Activated T-helper 2 cell treated with anti-CD3 and anti-CD28 coated beads, Interferon-gamma antibody, Interleukin-2, Interleukin-4, amounts not matched to agents 10 μg/mL and 5 μg/mL and 100 μg/mL, durations not matched to agents 14 hours and 24 hours and 36 hours (primary cell): ENCODE measurements around the gene ELAVL1. TPM values are rescaled to one million over a fixed set of nuclear protein-coding genes. Genes with fewer than 3 reads are reported as not detected.

ENCODE experiments used
- DNase-seq: peaks from one replicate; pipeline ENCODE4 v3.0.0; 2021; ENCODE audit warnings: low spot score
- H3K27ac Mint-ChIP-seq: one replicate; pipeline ENCODE4 v1.8.0; 2021; ENCODE audit warnings: mixed read lengths
- H3K27me3 Mint-ChIP-seq: one replicate; pipeline ENCODE4 v1.8.0; 2021; ENCODE audit warnings: low read depth, mixed read lengths
- H3K36me3 Mint-ChIP-seq: one replicate; pipeline ENCODE4 v1.8.0; 2021; ENCODE audit warnings: low read depth, mixed read lengths
- H3K4me1 Mint-ChIP-seq: one replicate; pipeline ENCODE4 v1.8.0; 2021; ENCODE audit warnings: low read depth, mixed read lengths
- H3K4me3 Mint-ChIP-seq: one replicate; pipeline ENCODE4 v1.8.0; 2021; ENCODE audit warnings: low read depth, mild to moderate bottlenecking, moderate library complexity, mixed read lengths
- H3K9me3 Mint-ChIP-seq: one replicate; pipeline ENCODE4 v1.8.0; 2021; ENCODE audit warnings: mixed read lengths
- intact Hi-C: fragments of 100-400 bp; cut with micrococcal nuclease; formaldehyde crosslinking; loops from one replicate; pipeline ENCODE4 v1.15.1; 2023
- total RNA-seq: library from RNA; stranded (reverse); gene quantifications from 2 replicates; pipeline ENCODE4 v1.2.3, GENCODE V29; 2022

The ELAVL1 gene
- total RNA-seq, 1 donor from 2014 or later: 184 TPM

DNA sequence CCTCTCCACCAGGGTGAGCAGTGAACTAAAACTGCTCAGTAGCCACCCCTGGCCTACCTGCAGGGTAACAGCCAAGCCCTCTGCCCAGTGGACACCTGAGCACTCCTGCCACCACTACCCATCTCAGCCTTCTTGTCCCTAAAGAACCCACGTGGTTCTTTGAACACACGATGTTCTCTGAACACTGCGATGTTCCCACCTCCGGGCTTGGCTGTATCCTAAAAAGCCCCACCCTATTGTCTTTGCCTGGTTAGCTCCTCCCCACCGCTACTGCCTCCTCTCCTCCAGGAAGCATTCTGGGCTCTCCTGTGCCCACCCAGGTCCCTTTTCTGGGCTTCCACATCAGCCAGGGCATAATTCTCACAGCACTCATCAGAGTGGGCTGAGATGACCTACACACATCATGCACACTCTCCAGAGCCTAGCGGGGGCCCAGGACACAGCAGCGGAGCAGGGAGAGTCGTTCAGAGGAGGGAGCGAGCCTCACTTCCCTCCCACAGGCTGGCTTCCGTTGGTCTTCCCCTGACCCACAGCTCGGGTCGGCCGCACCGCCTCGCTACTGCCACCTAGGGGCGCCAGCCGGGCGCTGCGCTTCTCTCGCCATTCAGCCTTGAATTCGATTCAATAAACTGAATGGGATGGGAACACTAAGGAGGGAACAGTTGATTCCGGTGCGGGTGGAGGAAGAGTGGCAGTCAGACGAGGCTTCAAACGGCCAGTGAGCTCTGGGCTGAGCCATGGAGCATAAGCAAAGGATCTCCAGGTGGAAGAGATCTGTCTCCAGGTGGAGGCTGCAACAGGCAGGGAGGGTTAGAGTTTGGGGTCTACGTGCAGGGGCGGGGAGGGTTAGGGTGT is 3.2 kb downstream of the ELAVL1 start:
- DNase-seq: peak; percentile 70
- H3K9me3 Mint-ChIP-seq: no peaks in the 10 kb centered on the region
- peak overlapping the region; percentile 79 for H3K27ac Mint-ChIP-seq
- H3K36me3 Mint-ChIP-seq: peaks cover 31% of the 10 kb centered on the region
- intact Hi-C loops: loop anchor here (1.0 kb wide), 1 partner anchor 59 kb away; the partner anchor contains the start of gene TIMM44
- H3K27me3 Mint-ChIP-seq: no peaks in the 10 kb centered on the region
- H3K4me3 Mint-ChIP-seq: peak overlapping the region; percentile 82
- peaks cover 40% of the 10 kb centered on the region for H3K4me1 Mint-ChIP-seq

DNA sequence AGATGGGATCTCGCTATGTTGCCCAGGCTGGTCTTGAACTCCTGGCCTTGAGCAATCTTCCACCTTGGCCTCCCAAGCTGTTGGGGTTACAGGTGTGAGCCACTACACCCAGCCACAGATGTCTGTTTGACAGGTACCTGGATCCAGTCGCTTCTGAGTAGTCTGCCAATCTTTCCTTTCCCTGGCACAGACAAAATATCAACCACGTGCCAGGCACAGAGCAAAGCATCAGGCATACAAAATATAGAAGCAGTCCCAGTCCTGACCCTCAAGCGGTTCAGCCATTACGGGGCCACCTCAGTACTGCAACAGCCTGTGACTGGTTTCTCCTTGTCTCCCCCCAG is 3.8 kb downstream of the ELAVL1 start:
- intact Hi-C loops: no loop called here
- no peak for DNase-seq
- H3K4me1 Mint-ChIP-seq: peaks cover 46% of the 10 kb centered on the region
- peak overlapping the region; percentile 82 for H3K4me3 Mint-ChIP-seq
- H3K27me3 Mint-ChIP-seq: no peaks in the 10 kb centered on the region
- H3K36me3 Mint-ChIP-seq: peaks cover 36% of the 10 kb centered on the region
- no peak overlapping the region for H3K27ac Mint-ChIP-seq
- H3K9me3 Mint-ChIP-seq: no peaks in the 10 kb centered on the region

DNA sequence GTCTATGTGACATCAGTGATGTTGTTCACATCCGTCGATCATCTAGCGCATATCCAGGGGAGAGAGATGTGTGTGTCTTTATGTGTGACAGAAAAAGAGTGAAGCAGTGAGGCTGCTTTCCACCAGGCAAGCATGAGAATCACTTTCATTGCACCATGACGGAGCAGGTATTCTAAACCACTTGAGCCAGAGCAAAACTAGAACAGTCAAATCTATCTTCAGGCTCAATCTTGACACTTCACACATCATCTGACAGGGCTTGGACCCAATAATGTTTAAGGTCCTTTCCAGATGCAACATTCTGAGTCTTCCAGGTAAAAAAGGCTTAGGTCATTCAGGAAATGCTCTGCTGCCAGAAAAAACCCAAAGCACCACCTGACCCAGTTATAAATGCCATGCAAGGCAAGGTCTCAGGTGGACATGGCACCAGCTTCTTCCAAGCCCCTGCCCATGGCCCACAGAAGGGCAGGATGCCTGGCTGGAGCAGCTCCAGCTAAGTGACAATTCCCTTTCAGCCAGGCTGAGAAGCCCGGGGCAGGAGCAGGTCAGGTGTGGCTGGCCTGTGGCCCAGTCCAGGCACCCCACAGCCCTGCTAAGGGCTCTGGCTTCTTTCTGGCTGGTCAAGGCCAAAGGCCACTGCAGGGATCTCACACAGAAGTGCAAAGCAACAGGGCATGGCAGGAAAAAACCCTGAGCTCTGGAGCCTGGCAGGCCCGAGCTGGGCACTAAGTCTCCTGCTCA is 5.0 kb downstream of the ELAVL1 start:
- Mint-ChIP-seq H3K27me3 (no peaks in the 10 kb centered on the region), H3K9me3 (no peaks in the 10 kb centered on the region), H3K4me3 (no peak overlapping the region), H3K36me3 (peaks cover 37% of the 10 kb centered on the region), H3K4me1 (peaks cover 48% of the 10 kb centered on the region), H3K27ac (no peak overlapping the region)
- intact Hi-C loops: no loop called here
- DNase-seq: no peak

DNA sequence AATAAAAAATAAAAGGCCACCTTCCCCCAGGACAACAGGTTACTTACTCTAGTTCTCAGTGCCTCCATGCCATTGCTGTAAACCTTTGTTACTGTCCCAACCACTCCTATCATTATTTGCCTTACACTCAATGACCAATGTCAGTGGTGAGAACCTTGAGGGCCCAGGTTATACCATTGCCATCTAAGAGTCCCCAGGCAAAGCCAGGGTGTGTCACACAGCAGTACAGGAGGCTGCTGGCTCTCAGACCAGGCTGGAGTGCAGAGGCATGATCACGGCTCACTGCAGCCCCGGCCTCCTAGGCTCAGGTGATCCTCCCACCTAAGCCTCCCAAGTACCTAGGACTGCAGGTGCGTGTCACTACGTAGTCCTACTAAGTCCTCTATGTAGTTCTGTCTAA is 6.1 kb downstream of the ELAVL1 start:
- Mint-ChIP-seq H3K36me3 (peaks cover 37% of the 10 kb centered on the region), H3K9me3 (no peaks in the 10 kb centered on the region), H3K4me3 (no peak overlapping the region), H3K27me3 (no peaks in the 10 kb centered on the region), H3K4me1 (peaks cover 52% of the 10 kb centered on the region), H3K27ac (no peak overlapping the region)
- intact Hi-C loops: no loop called here
- DNase-seq: no peak

DNA sequence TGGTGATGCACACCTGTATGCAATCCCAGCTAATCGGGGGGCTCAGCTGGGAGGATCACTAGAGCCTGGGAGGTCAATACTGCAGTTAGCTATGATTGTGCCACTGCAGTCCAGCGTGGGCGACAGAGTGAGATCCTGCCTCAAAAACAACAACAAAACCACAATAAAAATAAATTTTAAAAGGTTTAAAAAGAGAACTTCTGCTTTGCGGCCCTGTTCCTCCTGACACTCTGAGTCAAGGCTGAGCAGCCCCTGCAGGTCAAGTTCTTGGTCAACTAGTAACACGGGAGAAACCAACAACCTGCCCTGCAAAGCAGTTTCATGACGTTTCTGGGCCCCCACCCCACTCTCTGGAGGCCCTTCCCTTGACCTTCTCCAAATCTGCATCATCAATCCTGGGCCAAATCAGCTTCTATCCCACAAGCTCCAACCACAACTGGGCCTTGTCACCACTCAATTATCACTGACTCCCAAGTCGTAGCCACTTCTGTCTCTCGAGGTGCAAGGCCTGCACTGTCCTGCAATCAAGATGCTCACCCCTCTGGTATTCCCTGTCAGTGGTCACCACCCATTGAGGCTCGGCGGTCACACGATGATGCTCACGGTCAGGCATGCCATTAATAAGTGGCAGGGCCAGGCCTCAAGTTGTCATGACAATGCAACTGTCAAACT is 7.5 kb downstream of the ELAVL1 start:
- no peak overlapping the region for H3K27ac Mint-ChIP-seq
- no peak overlapping the region for H3K4me3 Mint-ChIP-seq
- no peak for DNase-seq
- H3K9me3 Mint-ChIP-seq: no peaks in the 10 kb centered on the region
- H3K36me3 Mint-ChIP-seq: peaks cover 38% of the 10 kb centered on the region
- intact Hi-C loops: no loop called here
- peaks cover 48% of the 10 kb centered on the region for H3K4me1 Mint-ChIP-seq
- H3K27me3 Mint-ChIP-seq: no peaks in the 10 kb centered on the region

DNA sequence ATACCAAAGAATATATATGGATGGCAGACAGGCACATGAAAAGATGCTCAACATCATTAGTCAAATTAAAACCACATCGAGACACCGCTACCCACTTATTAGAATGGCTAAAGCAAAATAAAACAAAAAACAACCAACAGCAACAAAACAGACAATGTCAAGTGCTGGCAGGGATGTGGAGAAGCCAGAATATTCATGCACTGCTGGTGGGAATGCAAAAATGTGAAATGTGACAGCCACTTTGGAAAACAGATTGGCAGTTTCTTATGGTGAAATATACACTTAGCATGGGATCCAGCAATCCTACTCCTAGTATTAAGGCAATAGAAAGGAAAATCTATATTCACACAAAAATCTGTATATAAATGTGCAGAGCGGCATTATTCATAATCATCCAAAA is 8.6 kb downstream of the ELAVL1 start:
- no peak for DNase-seq
- H3K9me3 Mint-ChIP-seq: no peaks in the 10 kb centered on the region
- intact Hi-C loops: no loop called here
- H3K27me3 Mint-ChIP-seq: no peaks in the 10 kb centered on the region
- H3K27ac Mint-ChIP-seq: no peak overlapping the region
- H3K4me3 Mint-ChIP-seq: no peak overlapping the region
- H3K36me3 Mint-ChIP-seq: peaks cover 33% of the 10 kb centered on the region
- H3K4me1 Mint-ChIP-seq: peaks cover 38% of the 10 kb centered on the region

DNA sequence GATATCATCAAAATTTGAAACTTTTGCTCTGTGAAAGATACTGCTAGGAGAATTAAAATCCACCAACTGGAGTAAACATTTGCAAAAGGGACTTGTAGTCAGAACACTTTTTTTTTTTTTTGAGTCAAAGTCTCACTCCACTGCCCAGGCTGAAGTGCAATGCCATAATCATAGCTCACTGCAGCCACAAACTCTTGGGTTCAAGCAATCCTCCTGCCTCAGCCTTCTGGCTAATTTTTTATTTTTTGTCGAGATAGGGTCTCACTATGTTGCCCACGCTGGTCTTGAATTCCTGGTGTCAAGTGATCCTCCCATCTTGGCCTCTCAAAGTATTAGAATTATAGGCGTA is 9.7 kb downstream of the ELAVL1 start:
- Mint-ChIP-seq H3K27ac (no peak overlapping the region), H3K27me3 (no peaks in the 10 kb centered on the region), H3K4me3 (no peak overlapping the region), H3K4me1 (peaks cover 30% of the 10 kb centered on the region), H3K36me3 (peaks cover 34% of the 10 kb centered on the region), H3K9me3 (no peaks in the 10 kb centered on the region)
- intact Hi-C loops: no loop called here
- no peak for DNase-seq

DNA sequence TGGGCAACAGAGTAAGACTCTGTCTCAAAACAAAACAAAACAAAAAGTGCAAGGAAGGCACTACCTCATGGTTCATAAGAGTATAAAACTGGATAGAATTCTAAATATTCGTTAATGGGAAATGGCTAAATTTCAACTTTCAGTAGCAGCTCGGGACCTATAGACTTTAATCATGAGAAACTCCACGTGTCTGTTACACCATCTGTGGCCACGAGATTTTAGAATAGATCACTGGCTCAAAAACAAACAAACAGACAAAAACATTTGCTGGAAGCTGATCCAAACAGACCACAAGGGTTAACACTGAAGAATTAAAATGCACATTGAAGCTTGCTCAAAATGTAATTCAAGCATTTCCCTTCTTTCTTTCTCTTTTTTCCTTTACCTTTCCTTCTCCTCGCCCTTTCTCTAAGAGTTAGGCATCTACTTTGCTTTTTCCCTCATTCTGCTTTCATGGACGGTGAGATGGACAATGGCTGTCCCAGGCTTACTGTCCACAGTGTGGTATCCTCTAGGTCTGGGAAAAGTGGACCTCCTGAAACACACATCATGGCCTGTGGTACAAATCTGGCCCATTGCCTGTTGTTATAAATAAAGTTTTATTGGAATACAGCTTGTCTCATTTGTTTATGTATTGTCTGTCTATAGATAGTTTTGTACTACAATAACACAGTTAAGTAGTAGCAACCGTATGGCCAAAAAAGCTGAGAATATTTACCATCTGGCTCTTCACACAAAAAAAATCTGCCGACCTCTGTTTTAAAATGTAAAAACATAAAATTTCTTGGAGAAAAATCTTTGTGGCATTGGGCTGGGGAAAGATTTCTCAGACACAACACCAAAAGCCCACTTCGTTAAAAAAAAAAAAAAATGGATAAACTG is 10.3 kb downstream of the ELAVL1 start:
- H3K9me3 Mint-ChIP-seq: no peaks in the 10 kb centered on the region
- H3K4me3 Mint-ChIP-seq: no peak overlapping the region
- H3K36me3 Mint-ChIP-seq: peaks cover 39% of the 10 kb centered on the region
- DNase-seq: no peak
- intact Hi-C loops: no loop called here
- no peaks in the 10 kb centered on the region for H3K27me3 Mint-ChIP-seq
- H3K4me1 Mint-ChIP-seq: peaks cover 29% of the 10 kb centered on the region
- no peak overlapping the region for H3K27ac Mint-ChIP-seq

DNA sequence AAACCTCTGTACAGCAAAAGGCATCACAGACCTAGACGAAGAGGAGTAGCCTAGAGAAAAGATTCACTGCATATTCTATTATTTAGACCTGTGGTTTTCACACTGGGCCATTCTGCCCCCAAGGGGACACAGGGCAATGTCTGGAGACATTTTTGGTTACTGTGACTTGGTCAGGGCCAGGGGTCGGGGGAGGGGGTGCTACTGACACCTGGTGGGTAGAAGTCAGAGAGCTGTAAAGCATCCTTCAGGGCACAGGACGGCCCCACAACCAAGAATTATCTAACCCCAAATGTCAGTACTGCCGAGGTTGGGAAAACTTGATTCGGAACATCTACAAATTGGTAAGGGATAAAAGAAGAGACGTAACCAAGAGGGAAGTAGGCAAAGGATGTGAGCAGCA is 11.3 kb downstream of the ELAVL1 start:
- H3K4me1 Mint-ChIP-seq: peaks cover 25% of the 10 kb centered on the region
- H3K4me3 Mint-ChIP-seq: no peak overlapping the region
- H3K27ac Mint-ChIP-seq: peak overlapping the region; percentile 77
- intact Hi-C loops: no loop called here
- no peaks in the 10 kb centered on the region for H3K27me3 Mint-ChIP-seq
- peaks cover 39% of the 10 kb centered on the region for H3K36me3 Mint-ChIP-seq
- no peak for DNase-seq
- H3K9me3 Mint-ChIP-seq: no peaks in the 10 kb centered on the region

DNA sequence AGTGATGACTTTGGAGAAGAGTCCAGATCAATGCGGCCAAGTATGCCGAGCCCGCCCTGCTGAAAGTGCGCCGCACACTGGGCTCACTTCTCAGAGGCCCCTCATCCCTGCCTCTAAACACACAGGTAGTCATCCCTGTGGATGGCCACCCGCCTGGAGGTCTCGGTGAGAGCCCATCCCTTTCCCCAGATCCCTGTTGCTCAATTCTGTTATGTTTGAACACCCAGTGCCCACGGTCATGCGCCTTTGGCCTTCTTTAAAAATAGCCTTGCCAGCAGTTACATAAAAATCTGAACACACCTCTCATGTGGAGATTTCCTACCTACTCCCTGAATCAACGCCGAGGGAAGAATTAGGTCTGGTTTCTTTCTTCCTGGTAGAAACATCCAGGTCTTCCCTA is 11.9 kb downstream of the ELAVL1 start:
- H3K27me3 Mint-ChIP-seq: no peaks in the 10 kb centered on the region
- intact Hi-C loops: no loop called here
- H3K4me3 Mint-ChIP-seq: no peak overlapping the region
- no peaks in the 10 kb centered on the region for H3K9me3 Mint-ChIP-seq
- H3K4me1 Mint-ChIP-seq: peaks cover 25% of the 10 kb centered on the region
- DNase-seq: no peak
- H3K27ac Mint-ChIP-seq: no peak overlapping the region
- H3K36me3 Mint-ChIP-seq: peaks cover 45% of the 10 kb centered on the region

DNA sequence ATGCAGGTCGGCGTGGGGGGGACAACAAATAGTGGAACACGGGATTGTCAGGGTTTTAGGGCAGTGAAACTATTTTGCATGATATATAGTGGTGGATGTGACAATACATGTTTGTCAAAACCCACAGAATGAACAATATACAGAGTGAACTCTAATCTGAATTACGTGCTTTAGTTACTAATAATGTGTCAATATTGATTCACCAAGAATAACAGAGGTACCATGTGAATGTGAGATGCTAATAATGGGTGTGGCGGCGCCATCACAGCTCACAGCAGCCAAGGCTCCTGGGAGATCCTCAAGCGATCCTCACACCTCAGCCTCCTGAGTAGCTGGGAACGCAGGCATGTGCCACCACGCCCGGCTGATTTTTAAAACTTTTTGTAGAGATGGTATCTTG is 12.9 kb downstream of the ELAVL1 start:
- intact Hi-C loops: no loop called here
- Mint-ChIP-seq H3K27me3 (no peaks in the 10 kb centered on the region), H3K27ac (no peak overlapping the region), H3K4me1 (peaks cover 21% of the 10 kb centered on the region), H3K9me3 (no peaks in the 10 kb centered on the region), H3K36me3 (peaks cover 54% of the 10 kb centered on the region), H3K4me3 (no peak overlapping the region)
- no peak for DNase-seq

DNA sequence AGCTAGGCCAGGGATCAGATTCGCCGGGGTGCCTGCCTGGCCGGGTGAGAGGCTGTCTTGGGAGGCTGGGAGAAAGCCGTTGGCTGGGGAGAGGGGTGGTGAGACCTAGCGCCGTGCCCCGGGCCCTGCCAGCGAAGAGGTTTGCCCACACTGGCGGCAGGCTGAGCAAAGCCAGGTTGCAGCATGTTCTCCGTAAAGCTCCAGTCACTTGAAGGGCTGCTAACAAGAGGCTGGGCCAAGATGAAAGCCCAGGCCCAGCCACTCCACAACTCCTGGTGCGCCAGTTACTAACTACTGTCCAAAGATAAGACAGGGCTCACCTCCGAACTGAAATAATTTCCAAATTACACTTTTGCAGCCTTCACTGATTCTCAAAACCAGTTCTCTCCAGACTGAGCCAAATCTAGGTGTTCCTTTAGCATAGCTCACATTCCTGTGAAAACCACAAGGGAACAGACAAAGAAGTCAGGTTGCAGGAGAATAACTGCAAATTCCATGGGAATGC is 16.3 kb downstream of the ELAVL1 start:
- Mint-ChIP-seq H3K4me1 (peaks cover 2% of the 10 kb centered on the region), H3K9me3 (no peaks in the 10 kb centered on the region), H3K4me3 (no peak overlapping the region), H3K27me3 (no peaks in the 10 kb centered on the region), H3K36me3 (peaks cover 66% of the 10 kb centered on the region), H3K27ac (no peak overlapping the region)
- intact Hi-C loops: no loop called here
- DNase-seq: no peak
